ENCODE results near the gene POU3F4.

The POU3F4 gene

GRCh38 chrX:83508526-83509253 is 600 bp downstream of the POU3F4 start:
- no peak overlapping the region for H3K9ac ChIP-seq (ENCODE audit: low read length)
- H2AFZ ChIP-seq (ENCODE audit: low read length) = no peak overlapping the region
- no peak overlapping the region for H3K4me2 ChIP-seq (ENCODE audit: low read depth, low read length)
- no peaks in the 10 kb centered on the region for H3K9me3 ChIP-seq (replicated peaks; ENCODE audit: insufficient read depth, low read length)
- H3K4me3 ChIP-seq (ENCODE audit: low read length) = no peak overlapping the region
- H3K4me1 ChIP-seq (ENCODE audit: low read length) = no peaks in the 10 kb centered on the region
- H3K79me2 ChIP-seq (ENCODE audit: low read length) = no peaks in the 10 kb centered on the region
- H3K27me3 ChIP-seq (replicated peaks; ENCODE audit: insufficient read depth, low read length) = no peaks in the 10 kb centered on the region
- H3K27ac ChIP-seq (ENCODE audit: low read length) = no peak overlapping the region
- no peaks in the 10 kb centered on the region for H4K20me1 ChIP-seq (ENCODE audit: insufficient read depth, low read length)
- TF ChIP-seq EZH2 (optimal IDR thresholded peaks at IDR 0.05; ENCODE audit: low read depth, low read length) = no peak
- TF ChIP-seq EZH2phosphoT487 (IDR thresholded peaks at IDR 0.05; ENCODE audit: low read length) = no peak
- no peak for TF ChIP-seq CTCF (IDR thresholded peaks at IDR 0.05; ENCODE audit: low read length)
- no peak for DNase-seq
- H3K9me2 ChIP-seq (replicated peaks; ENCODE audit: insufficient read depth, low read length) = no peaks in the 10 kb centered on the region
- no peaks in the 10 kb centered on the region for H3K36me3 ChIP-seq (replicated peaks; ENCODE audit: insufficient read depth, low read length)
- no peaks in the 10 kb centered on the region for H3F3A ChIP-seq (ENCODE audit: insufficient read depth, low read length)

GRCh38 chrX:83509254-83509801 is 1.2 kb downstream of the POU3F4 start:
- Histone ChIP-seq H3K27me3 (replicated peaks; ENCODE audit: insufficient read depth, low read length) (no peaks in the 10 kb centered on the region), H3K79me2 (ENCODE audit: low read length) (no peaks in the 10 kb centered on the region), H2AFZ (ENCODE audit: low read length) (no peak overlapping the region), H3K27ac (ENCODE audit: low read length) (no peak overlapping the region), H3K9ac (ENCODE audit: low read length) (no peak overlapping the region), H3K9me3 (replicated peaks; ENCODE audit: insufficient read depth, low read length) (no peaks in the 10 kb centered on the region), H3K9me2 (replicated peaks; ENCODE audit: insufficient read depth, low read length) (no peaks in the 10 kb centered on the region), H4K20me1 (ENCODE audit: insufficient read depth, low read length) (no peaks in the 10 kb centered on the region), H3K4me3 (ENCODE audit: low read length) (no peak overlapping the region), H3K36me3 (replicated peaks; ENCODE audit: insufficient read depth, low read length) (no peaks in the 10 kb centered on the region), H3K4me2 (ENCODE audit: low read depth, low read length) (no peak overlapping the region), H3F3A (ENCODE audit: insufficient read depth, low read length) (no peaks in the 10 kb centered on the region), H3K4me1 (ENCODE audit: low read length) (no peaks in the 10 kb centered on the region)
- DNase-seq = no peak
- TF ChIP-seq CTCF (IDR thresholded peaks at IDR 0.05; ENCODE audit: low read length) (no peak), EZH2 (optimal IDR thresholded peaks at IDR 0.05; ENCODE audit: low read depth, low read length) (no peak), EZH2phosphoT487 (IDR thresholded peaks at IDR 0.05; ENCODE audit: low read length) (no peak)

GRCh38 chrX:83510510-83511062 is 2.5 kb downstream of the POU3F4 start:
- DNase-seq = no peak
- no peaks in the 10 kb centered on the region for H3K36me3 ChIP-seq (replicated peaks; ENCODE audit: insufficient read depth, low read length)
- no peaks in the 10 kb centered on the region for H3K27me3 ChIP-seq (replicated peaks; ENCODE audit: insufficient read depth, low read length)
- no peaks in the 10 kb centered on the region for H4K20me1 ChIP-seq (ENCODE audit: insufficient read depth, low read length)
- H3K27ac ChIP-seq (ENCODE audit: low read length) = no peak overlapping the region
- H3K9me3 ChIP-seq (replicated peaks; ENCODE audit: insufficient read depth, low read length) = no peaks in the 10 kb centered on the region
- H3F3A ChIP-seq (ENCODE audit: insufficient read depth, low read length) = no peaks in the 10 kb centered on the region
- H3K4me3 ChIP-seq (ENCODE audit: low read length) = no peak overlapping the region
- no peaks in the 10 kb centered on the region for H3K9me2 ChIP-seq (replicated peaks; ENCODE audit: insufficient read depth, low read length)
- H3K4me1 ChIP-seq (ENCODE audit: low read length) = no peaks in the 10 kb centered on the region
- H2AFZ ChIP-seq (ENCODE audit: low read length) = no peak overlapping the region
- no peak overlapping the region for H3K4me2 ChIP-seq (ENCODE audit: low read depth, low read length)
- H3K79me2 ChIP-seq (ENCODE audit: low read length) = no peaks in the 10 kb centered on the region
- no peak for TF ChIP-seq CTCF (IDR thresholded peaks at IDR 0.05; ENCODE audit: low read length)
- TF ChIP-seq EZH2phosphoT487 (IDR thresholded peaks at IDR 0.05; ENCODE audit: low read length) = no peak
- no peak for TF ChIP-seq EZH2 (optimal IDR thresholded peaks at IDR 0.05; ENCODE audit: low read depth, low read length)
- H3K9ac ChIP-seq (ENCODE audit: low read length) = no peak overlapping the region
